ENCODE measurements around the gene PEAR1. TPM values are rescaled to one million over a fixed set of nuclear protein-coding genes. Genes with fewer than 3 reads are reported as not detected.

The PEAR1 gene
- total RNA-seq, 1 experiment from 2014 or later: 9.8 TPM

GRCh38 chr1:156849151-156849496 is 44.4 kb upstream of the PEAR1 start:
- Histone ChIP-seq H3K4me2 (no peak overlapping the region), H3K27ac (no peak overlapping the region), H3K79me2 (ENCODE audit: low read depth) (no peaks in the 10 kb centered on the region), H3K36me3 (ENCODE audit: low read depth) (no peaks in the 10 kb centered on the region), H3K9me2 (ENCODE audit: insufficient read depth) (no peaks in the 10 kb centered on the region), H4K20me1 (ENCODE audit: insufficient read depth) (no peaks in the 10 kb centered on the region; the same call in 1 of the 2 replicates), H3K27me3 (ENCODE audit: insufficient read depth, low read depth) (peaks cover 17% of the 10 kb centered on the region; the same call in 1 of the 2 replicates), H3K4me1 (replicated peaks; ENCODE audit: insufficient read depth) (no peaks in the 10 kb centered on the region), H3K9me3 (ENCODE audit: insufficient read depth, low read depth) (no peaks in the 10 kb centered on the region), H2AFZ (no peak overlapping the region), H3F3A (ENCODE audit: insufficient read depth, low read depth) (no peaks in the 10 kb centered on the region), H3K4me3 (no peak overlapping the region)
- ChIA-PET POLR2A (ENCODE audit: unreplicated experiment) (no interaction called here), CTCF (interaction anchor here (0.6 to 1.4 kb wide), 4 partner anchors 12 to 97 kb away, joined by 3 to 11 read pairs (median 4); no protein-coding TSS in a partner anchor)
- intact Hi-C loops (cut with micrococcal nuclease; ENCODE audit: unreplicated experiment): no loop called here
- no peak for TF ChIP-seq EZH2 (IDR thresholded peaks at IDR 0.05; ENCODE audit: low read depth)
- no peak for TF ChIP-seq CTCF (conservative IDR thresholded peaks at IDR 0.05)
- no peak for DNase-seq
- no TSS peak for BruUV-seq (replicated peaks)

GRCh38 chr1:156851779-156852417 is 41.6 kb upstream of the PEAR1 start:
- no peaks in the 10 kb centered on the region for H3K4me1 ChIP-seq (replicated peaks; ENCODE audit: insufficient read depth)
- CTCF ChIA-PET: no interaction called here
- POLR2A ChIA-PET (ENCODE audit: unreplicated experiment): no interaction called here
- H3K9me2 ChIP-seq (ENCODE audit: insufficient read depth): no peaks in the 10 kb centered on the region
- intact Hi-C loops (cut with micrococcal nuclease; ENCODE audit: unreplicated experiment): no loop called here
- no peaks in the 10 kb centered on the region for H3K79me2 ChIP-seq (ENCODE audit: low read depth)
- H3K4me2 ChIP-seq: no peak overlapping the region
- TF ChIP-seq EZH2 (IDR thresholded peaks at IDR 0.05; ENCODE audit: low read depth) (no peak), CTCF (conservative IDR thresholded peaks at IDR 0.05) (no peak)
- no peak overlapping the region for H3K27ac ChIP-seq
- peaks cover 27% of the 10 kb centered on the region for H3K27me3 ChIP-seq (ENCODE audit: insufficient read depth, low read depth)
- H4K20me1 ChIP-seq (ENCODE audit: insufficient read depth): no peaks in the 10 kb centered on the region; the same call in 1 of the 2 replicates
- H3K4me3 ChIP-seq: no peak overlapping the region
- no peak overlapping the region for H2AFZ ChIP-seq
- H3F3A ChIP-seq (ENCODE audit: insufficient read depth, low read depth): no peaks in the 10 kb centered on the region
- no TSS peak for BruUV-seq (replicated peaks)
- DNase-seq: no peak
- H3K9me3 ChIP-seq (ENCODE audit: insufficient read depth, low read depth): no peaks in the 10 kb centered on the region
- no peaks in the 10 kb centered on the region for H3K36me3 ChIP-seq (ENCODE audit: low read depth)

GRCh38 chr1:156852418-156852874 is 41.1 kb upstream of the PEAR1 start:
- H3K27ac ChIP-seq: no peak overlapping the region
- intact Hi-C loops (cut with micrococcal nuclease; ENCODE audit: unreplicated experiment): no loop called here
- BruUV-seq (replicated peaks): no TSS peak
- H3F3A ChIP-seq (ENCODE audit: insufficient read depth, low read depth): no peaks in the 10 kb centered on the region
- H4K20me1 ChIP-seq (ENCODE audit: insufficient read depth): no peaks in the 10 kb centered on the region; the same call in 1 of the 2 replicates
- no peaks in the 10 kb centered on the region for H3K9me2 ChIP-seq (ENCODE audit: insufficient read depth)
- no peaks in the 10 kb centered on the region for H3K4me1 ChIP-seq (replicated peaks; ENCODE audit: insufficient read depth)
- no peak overlapping the region for H3K4me3 ChIP-seq
- H2AFZ ChIP-seq: no peak overlapping the region
- no peaks in the 10 kb centered on the region for H3K79me2 ChIP-seq (ENCODE audit: low read depth)
- ChIA-PET POLR2A (ENCODE audit: unreplicated experiment) (no interaction called here), CTCF (no interaction called here)
- no peaks in the 10 kb centered on the region for H3K36me3 ChIP-seq (ENCODE audit: low read depth)
- peaks cover 28% of the 10 kb centered on the region for H3K27me3 ChIP-seq (ENCODE audit: insufficient read depth, low read depth)
- H3K9me3 ChIP-seq (ENCODE audit: insufficient read depth, low read depth): no peaks in the 10 kb centered on the region
- TF ChIP-seq CTCF (conservative IDR thresholded peaks at IDR 0.05) (no peak), EZH2 (IDR thresholded peaks at IDR 0.05; ENCODE audit: low read depth) (no peak)
- peak in 1 of 2 experiments; percentile 17 for DNase-seq
- no peak overlapping the region for H3K4me2 ChIP-seq
